ENCODE measurements around the gene ADGRB3. TPM values are rescaled to one million over a fixed set of nuclear protein-coding genes. Genes with fewer than 3 reads are reported as not detected.

ADGRB3 gene
- polyA plus RNA-seq, 2 of the 4 experiments (the other 2 are of a cell fraction), result not detected

- ChIA-PET CTCF (no interaction called here), POLR2A (no interaction called here)
- no peaks in the 10 kb centered on the region for H3K4me1 ChIP-seq
- ATAC-seq (no peak), FAIRE-seq (no peak), DNase-seq (ENCODE audit: low read depth in 1 of 2, low spot score in 1 of 2) (no peak)
- no peak overlapping the region for H3K4me3 ChIP-seq
- no peak overlapping the region for H3K4me2 ChIP-seq
- H3K27ac ChIP-seq, result no peak overlapping the region
- TF ChIP-seq, protein P1, sequence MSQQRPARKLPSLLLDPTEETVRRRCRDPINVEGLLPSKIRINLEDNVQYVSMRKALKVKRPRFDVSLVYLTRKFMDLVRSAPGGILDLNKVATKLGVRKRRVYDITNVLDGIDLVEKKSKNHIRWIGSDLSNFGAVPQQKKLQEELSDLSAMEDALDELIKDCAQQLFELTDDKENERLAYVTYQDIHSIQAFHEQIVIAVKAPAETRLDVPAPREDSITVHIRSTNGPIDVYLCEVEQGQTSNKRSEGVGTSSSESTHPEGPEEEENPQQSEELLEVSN (IDR thresholded peaks at IDR 0.05; ENCODE audit: borderline replicate concordance, low read depth), result no peak
- TF ChIP-seq POLR2A (IDR thresholded peaks at IDR 0.05; ENCODE audit: low read length) (no peak), FOXS1 (CRISPR knock-in tag; IDR thresholded peaks at IDR 0.05) (no peak), FOSB (CRISPR knock-in tag; IDR thresholded peaks at IDR 0.05) (no peak), POLR2AphosphoS2 (conservative IDR thresholded peaks at IDR 0.05; ENCODE audit: low read length) (no peak), ZNF302 (CRISPR knock-in tag; IDR thresholded peaks at IDR 0.05) (no peak), ZC3H11A (IDR thresholded peaks at IDR 0.05) (no peak), SMC3 (IDR thresholded peaks at IDR 0.05) (no peak), NPAS2 (CRISPR knock-in tag; IDR thresholded peaks at IDR 0.05; ENCODE audit: borderline replicate concordance) (no peak), CHD4 (IDR thresholded peaks at IDR 0.05; ENCODE audit: borderline replicate concordance) (no peak), HOXB5 (CRISPR knock-in tag; IDR thresholded peaks at IDR 0.05) (no peak), GATA3 (IDR thresholded peaks at IDR 0.05; ENCODE audit: borderline replicate concordance) (no peak), MAZ (IDR thresholded peaks at IDR 0.05; ENCODE audit: borderline replicate concordance, low read depth, low read length) (no peak), MYC (IDR thresholded peaks at IDR 0.05; ENCODE audit: borderline replicate concordance, low read length) (no peak), TP53 (CRISPR knock-in tag; IDR thresholded peaks at IDR 0.05) (no peak), TFCP2L1 (CRISPR knock-in tag; IDR thresholded peaks at IDR 0.05) (no peak), RARB (CRISPR knock-in tag; IDR thresholded peaks at IDR 0.05) (no peak), ESRRA (IDR thresholded peaks at IDR 0.05; ENCODE audit: borderline replicate concordance, low read length) (no peak)
- TF ChIP-seq, protein P2, sequence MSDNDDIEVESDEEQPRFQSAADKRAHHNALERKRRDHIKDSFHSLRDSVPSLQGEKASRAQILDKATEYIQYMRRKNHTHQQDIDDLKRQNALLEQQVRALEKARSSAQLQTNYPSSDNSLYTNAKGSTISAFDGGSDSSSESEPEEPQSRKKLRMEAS (IDR thresholded peaks at IDR 0.05), result no peak
- no peaks in the 10 kb centered on the region for H3K9me3 ChIP-seq
Measured at GRCh38 chr6:68754681-68755213, 119.7 kb downstream of the ADGRB3 start.

GRCh38 chr6:68756454-68757375 lies 121.6 kb downstream of the ADGRB3 start:
- Histone ChIP-seq H3K4me3 (no peak overlapping the region), H3K27ac (no peak overlapping the region), H3K4me2 (no peak overlapping the region), H3K4me1 (no peaks in the 10 kb centered on the region), H3K9me3 (no peaks in the 10 kb centered on the region)
- no peak for DNase-seq (ENCODE audit: low read depth in 1 of 2, low spot score in 1 of 2)
- ATAC-seq, result no peak
- TF ChIP-seq RFX5 (IDR thresholded peaks at IDR 0.05), result no peak
- TF ChIP-seq MAFK (IDR thresholded peaks at IDR 0.05; ENCODE audit: partially characterized antibody), result no peak
- WGBS (ENCODE audit: missing lambda C conversion rate), result 60% methylated on average over 5 of the region's 5 CpGs
- CTCF ChIA-PET, result no interaction called here
- FAIRE-seq, result no peak
- POLR2A ChIA-PET, result no interaction called here

- H3K9me3 ChIP-seq, result no peaks in the 10 kb centered on the region
- TF ChIP-seq ZNF302 (CRISPR knock-in tag; IDR thresholded peaks at IDR 0.05) (no peak), FOSB (CRISPR knock-in tag; IDR thresholded peaks at IDR 0.05) (no peak), MYC (IDR thresholded peaks at IDR 0.05; ENCODE audit: borderline replicate concordance, low read length) (no peak), SMC3 (IDR thresholded peaks at IDR 0.05) (no peak), POLR2A (IDR thresholded peaks at IDR 0.05; ENCODE audit: low read length) (no peak), NFE2L2 (conservative IDR thresholded peaks at IDR 0.05; ENCODE audit: low read length) (no peak)
- POLR2A ChIA-PET, result no interaction called here
- H3K4me3 ChIP-seq, result no peak overlapping the region
- FAIRE-seq (no peak), DNase-seq (ENCODE audit: low read depth in 1 of 2, low spot score in 1 of 2) (no peak), ATAC-seq (no peak)
- WGBS (ENCODE audit: missing lambda C conversion rate), result 70% methylated on average over 1 of the region's 1 CpG
- no peak overlapping the region for H3K27ac ChIP-seq
- H3K4me2 ChIP-seq, result no peak overlapping the region
- CTCF ChIA-PET, result no interaction called here
- H3K4me1 ChIP-seq, result no peaks in the 10 kb centered on the region
Measured at GRCh38 chr6:68757821-68758220, 122.7 kb downstream of the ADGRB3 start.

Data from A549 (cell line).